Endothelial cell of hepatic sinusoid (primary cell): ENCODE results near the gene NABP1.

Experiments
- in situ Hi-C: cut with HindIII; loops from 2 replicates; pipeline ENCODE4 v1.10.0; 2017; ENCODE audit warnings: low sequenced_read_pairs

Gene NABP1

GRCh38 chr2:191678437-191679100 is 633 bp downstream of the NABP1 start:
- in situ Hi-C loops = loop anchor here (5.0 kb wide), 1 partner anchor 46 kb away; no protein-coding TSS in a partner anchor

- in situ Hi-C loops = loop anchor here (5.0 kb wide), 2 partner anchors 48 to 113 kb away; no protein-coding TSS in a partner anchor
Measured at GRCh38 chr2:191679818-191680600, 2.1 kb downstream of the NABP1 start.

- in situ Hi-C loops = loop anchor here (5.0 kb wide), 1 partner anchor 113 kb away; no protein-coding TSS in a partner anchor
Measured at GRCh38 chr2:191680639-191681038, 2.7 kb downstream of the NABP1 start.

DNA sequence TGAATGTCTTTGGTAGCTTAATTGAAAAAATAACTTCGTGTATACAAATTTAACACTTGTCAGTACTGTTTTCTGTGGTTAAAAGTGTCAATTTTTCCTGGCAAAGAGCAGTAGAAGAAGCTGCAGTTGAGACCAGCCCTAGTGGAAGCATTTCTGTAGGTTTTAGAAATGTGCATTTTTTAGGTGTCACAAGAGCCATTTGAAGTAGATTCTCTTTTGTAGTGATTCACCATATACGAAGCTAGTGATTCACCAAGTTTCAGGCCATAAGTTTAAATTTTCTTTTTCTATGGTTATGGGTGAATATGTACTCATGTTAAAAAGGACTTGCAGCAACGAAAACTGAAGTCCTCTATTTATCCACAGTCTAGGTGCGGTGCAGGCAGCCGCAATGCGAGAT is 4.2 kb downstream of the NABP1 start:
- in situ Hi-C loops = loop anchor here (5.0 kb wide), 1 partner anchor 115 kb away; no protein-coding TSS in a partner anchor

DNA sequence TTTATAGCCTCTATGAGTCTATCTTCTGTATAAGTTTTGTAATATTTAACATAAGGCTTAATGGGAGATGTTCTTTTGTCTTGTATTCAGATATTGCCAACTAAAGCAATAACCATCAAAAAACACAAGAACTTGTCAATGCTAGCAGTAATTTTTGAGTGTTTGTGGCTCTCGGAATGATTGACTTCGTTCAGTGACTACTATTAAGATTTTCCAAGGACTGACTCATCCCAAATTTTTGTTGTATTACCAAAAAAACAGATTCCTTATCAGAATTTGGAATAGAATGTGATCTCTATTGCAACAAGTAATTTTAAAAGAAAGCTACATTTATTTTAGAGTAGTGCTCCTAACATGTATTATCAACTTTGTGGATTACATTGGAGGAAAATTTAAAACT is 8.1 kb downstream of the NABP1 start:
- in situ Hi-C loops = no loop called here

GRCh38 chr2:191686729-191687128 is 8.8 kb downstream of the NABP1 start:
- in situ Hi-C loops = no loop called here

DNA sequence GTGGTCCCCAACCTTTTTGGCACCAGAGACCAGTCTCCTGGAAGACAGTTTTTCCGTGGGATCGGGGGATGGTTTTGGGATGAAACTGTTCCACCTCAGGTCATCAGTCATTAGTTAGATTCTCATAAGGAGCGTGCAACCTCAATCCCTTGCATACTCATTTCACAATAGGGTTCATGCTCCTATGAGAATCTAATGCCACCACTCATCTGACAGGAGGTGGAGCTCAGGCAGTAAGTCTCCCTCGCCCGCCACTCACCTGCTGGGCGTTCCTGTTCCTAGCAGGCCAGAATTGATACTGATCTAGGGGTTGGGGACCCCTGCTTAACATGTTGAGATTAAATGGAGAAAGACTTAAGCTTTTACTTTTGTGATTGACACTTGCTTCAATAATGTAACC is 9.9 kb downstream of the NABP1 start:
- in situ Hi-C loops = no loop called here

DNA sequence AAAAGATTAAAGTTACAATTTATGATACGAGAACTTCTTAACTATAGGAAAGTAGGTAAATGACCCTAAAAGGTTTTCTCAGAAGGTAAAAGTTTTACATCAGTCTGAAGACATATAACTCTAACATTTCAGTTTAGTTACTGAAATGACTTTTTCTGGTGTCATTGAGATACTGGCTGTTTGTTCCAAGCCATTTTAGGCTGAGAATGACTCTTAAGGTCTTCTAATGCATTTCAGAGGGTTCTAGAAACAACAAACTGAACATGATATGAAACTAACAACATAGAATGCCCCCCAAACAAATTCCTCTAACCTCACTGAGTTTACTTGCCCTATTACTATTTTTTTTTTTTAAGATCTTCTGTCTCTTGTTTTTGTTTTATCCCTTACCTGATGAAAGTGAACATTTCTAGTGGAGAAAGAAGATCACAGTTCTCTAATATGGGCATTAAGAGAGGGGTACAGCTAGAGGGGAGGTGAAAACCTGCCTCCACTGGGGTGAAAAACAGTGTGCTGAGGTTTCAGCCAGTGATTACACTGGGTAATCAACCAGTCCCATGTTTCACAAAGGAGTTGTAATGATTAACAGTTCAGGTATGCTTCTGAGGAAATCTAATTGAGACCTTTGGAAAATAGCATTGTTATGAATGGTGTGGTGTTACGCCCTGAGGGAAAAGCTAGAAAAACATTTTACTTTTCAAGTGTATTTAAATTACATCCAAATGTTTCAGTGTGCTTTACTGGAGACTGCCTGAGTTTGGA is 11.2 kb downstream of the NABP1 start:
- in situ Hi-C loops = no loop called here

DNA sequence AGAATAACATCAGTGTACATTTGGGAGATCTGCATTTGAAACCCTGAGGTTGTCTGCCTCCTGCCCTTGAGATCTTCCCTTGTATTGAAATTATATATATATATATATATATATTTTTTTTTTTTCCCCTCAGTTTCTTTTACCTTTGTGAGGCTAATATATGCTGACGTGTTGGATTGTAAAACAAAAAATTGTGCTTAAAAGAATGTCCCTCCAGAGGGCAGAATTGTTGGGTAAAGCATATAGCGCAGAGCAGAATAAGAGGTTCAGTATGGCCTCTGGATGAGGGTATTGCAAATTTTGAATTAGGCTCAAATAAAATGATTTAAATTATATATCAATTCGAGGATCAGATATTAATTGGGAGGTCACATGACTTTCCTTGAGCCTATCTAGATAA is 12.4 kb downstream of the NABP1 start:
- in situ Hi-C loops = no loop called here

- in situ Hi-C loops = no loop called here
Measured at GRCh38 chr2:191691016-191691735, 13.2 kb downstream of the NABP1 start.

DNA sequence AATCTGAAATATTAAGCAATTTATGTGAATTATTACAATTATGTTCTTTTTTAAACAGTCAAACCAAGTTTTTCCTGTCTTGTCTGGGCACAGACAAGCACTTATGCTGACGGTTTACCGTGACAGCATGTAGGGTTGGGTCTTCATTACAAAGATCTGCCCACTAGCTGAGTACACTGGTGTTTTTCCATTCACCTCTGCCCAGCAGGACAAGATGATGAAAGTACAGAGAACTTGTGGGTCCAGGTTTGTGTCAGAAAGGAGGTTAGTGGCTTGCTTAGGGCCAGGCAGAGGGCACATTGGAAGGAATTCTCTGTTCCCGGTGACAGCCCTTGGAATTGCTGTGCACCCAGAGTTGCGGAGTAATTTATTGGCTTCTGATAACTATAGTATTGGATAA is 14.0 kb downstream of the NABP1 start:
- in situ Hi-C loops = no loop called here

DNA sequence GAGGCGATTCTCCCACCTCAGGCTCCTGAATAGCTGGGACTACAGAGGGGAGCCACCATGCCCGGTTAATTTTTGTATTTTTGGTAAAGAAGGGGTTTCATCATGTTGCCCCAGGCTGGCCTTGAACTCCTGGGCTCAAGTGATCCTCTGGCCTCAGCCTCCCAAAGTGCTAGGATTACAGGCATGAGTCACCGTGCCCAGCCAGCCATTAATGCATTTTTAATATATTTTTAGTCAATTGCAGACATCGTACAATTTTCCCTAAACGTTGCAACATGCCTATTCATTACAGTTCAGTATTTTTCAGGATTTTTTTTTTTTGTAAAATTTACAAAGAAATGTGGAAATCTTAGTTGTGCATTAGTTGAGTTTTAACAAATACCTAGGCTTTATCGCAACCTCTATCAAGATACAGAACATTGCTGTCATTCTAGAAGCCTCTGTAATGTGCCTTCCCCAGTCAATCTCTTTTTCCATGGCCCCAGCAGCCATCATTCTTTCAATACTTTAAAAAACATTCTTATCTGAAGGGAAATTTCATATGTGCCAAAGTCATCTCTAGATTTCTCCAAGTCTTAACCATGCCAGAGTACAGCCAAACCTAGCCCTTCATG is 14.7 kb downstream of the NABP1 start:
- in situ Hi-C loops = no loop called here

- in situ Hi-C loops = no loop called here
Measured at GRCh38 chr2:191693166-191693565, 15.2 kb downstream of the NABP1 start.

- in situ Hi-C loops = no loop called here
Measured at GRCh38 chr2:191693778-191694177, 15.8 kb downstream of the NABP1 start.

DNA sequence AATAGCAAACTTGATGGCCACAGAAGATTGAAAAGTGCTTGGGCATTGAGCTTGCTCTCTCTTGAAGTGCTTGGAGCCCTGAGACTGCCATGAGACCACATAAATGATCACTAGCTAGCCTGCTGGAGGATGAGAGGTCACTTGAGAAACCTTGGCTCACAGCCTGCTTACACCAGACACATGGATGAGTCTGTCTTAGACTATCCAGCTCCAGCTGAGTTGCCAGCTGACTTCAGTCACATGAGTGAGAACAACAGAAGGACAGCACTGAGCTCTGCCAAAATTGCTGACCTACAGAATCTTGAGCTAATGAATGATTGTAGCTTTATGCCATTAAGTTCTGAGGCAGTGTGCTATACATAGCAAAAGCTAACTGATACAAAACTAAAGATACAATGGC is 18.1 kb downstream of the NABP1 start:
- in situ Hi-C loops = no loop called here

DNA sequence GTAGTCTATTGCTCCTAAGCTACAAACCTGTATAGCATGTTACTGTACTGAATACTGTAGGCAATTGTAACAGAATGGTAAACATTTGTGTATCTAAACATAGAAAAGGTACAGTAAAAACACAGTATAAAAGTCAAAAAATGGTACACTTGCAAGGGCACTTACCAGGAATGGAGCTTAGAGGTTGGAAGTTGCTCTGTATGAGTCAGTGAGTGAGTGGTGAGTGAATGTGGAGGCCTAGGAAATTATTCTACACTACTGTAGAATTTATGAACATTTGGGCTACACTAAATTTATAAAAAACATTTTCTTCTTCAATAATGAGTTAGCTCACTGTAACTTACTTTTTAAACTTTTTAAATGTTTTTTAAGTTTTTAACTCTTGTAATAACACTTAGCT is 19.0 kb downstream of the NABP1 start:
- in situ Hi-C loops = no loop called here

GRCh38 chr2:191697870-191698269 is 19.9 kb downstream of the NABP1 start:
- in situ Hi-C loops = no loop called here

DNA sequence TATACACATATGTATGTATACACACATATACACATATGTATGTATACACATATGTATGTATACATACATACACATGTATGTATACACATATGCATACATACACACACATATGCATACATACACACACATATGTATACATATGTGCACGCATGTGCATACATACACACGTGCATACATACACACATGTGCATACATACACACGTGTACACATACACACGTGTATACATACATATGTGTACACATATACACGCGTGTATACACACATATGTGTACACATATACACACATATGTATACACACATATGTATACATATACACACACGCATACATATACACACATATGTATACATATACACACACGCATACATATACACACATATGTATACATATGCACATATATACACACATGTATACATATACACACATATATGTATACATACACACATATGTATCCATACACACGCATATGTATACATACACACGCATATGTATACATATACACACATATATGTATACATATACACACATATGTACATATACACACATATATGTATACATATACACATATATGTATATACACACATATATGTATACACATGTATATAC is 21.5 kb downstream of the NABP1 start:
- in situ Hi-C loops = no loop called here

DNA sequence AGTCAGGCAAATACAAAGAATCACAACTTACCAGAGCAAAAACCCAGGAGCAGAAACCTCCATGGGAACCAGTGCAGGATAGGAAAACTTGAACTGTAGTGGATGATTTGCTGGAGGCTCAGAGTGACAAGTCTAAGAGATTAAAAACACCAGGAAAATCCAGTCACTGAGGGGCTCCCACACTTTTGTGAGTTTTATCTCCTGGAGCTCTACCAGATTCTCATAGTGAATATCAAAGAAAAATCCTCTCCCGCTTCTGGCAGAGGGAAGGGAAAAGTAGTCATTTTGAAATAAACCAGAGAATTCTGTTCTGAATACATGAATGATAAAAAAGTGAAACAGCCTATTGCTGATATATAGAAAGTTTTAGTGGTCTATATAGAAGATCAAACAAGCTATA is 23.1 kb downstream of the NABP1 start:
- in situ Hi-C loops = no loop called here

GRCh38 chr2:191701696-191702095 is 23.8 kb downstream of the NABP1 start:
- in situ Hi-C loops = no loop called here
